GM23338 (cell line): Measurements from ENCODE around the gene PARP2. TPM values are rescaled to one million over a fixed set of nuclear protein-coding genes. Genes with fewer than 3 reads are reported as not detected.

Source experiments
- ATAC-seq: fragments of 200-7000 bp; cut with Tn5 transposase; 3 replicates; pipeline ENCODE4 v1.9.1; 2020
- DNase-seq: peaks from one replicate; pipeline ENCODE4 v3.0.0-alpha.2; 2015; ENCODE audit warnings: low spot score
- H2AFZ ChIP-seq: fragments of 200-600 bp; sonication (generic); 2 replicates; pipeline ENCODE4 v1.8.0; 2016; ENCODE audit warnings: antibody characterized with exemption, mild to moderate bottlenecking, moderate library complexity
- H3F3A ChIP-seq: fragments of 200-600 bp; sonication (generic); replicated peaks from 2 replicates; pipeline ENCODE4 v1.8.0; 2017; ENCODE audit warnings: antibody characterized with exemption, mixed run types, low read depth
- H3K27ac ChIP-seq: fragments of 200-600 bp; sonication (generic); 2 replicates; pipeline ENCODE4 v1.6.1; 2016; ENCODE audit warnings: low read depth
- H3K27me3 ChIP-seq: fragments of 200-600 bp; sonication (generic); 2 replicates; pipeline ENCODE4 v1.8.0; 2016; ENCODE audit warnings: mild to moderate bottlenecking, mixed run types, moderate library complexity; ENCODE audit not compliant: insufficient read depth
- H3K36me3 ChIP-seq: fragments of 200-600 bp; sonication (generic); 2 replicates; pipeline ENCODE4 v1.8.0; 2016; ENCODE audit warnings: mild to moderate bottlenecking; ENCODE audit not compliant: insufficient read depth
- H3K4me1 ChIP-seq: fragments of 200-600 bp; sonication (generic); 2 replicates; pipeline ENCODE4 v1.8.0; 2016; ENCODE audit warnings: mild to moderate bottlenecking, moderate library complexity; ENCODE audit not compliant: insufficient read depth
- H3K4me2 ChIP-seq: fragments of 200-600 bp; sonication (generic); 2 replicates; pipeline ENCODE4 v1.7.1; 2017; ENCODE audit warnings: mixed run types
- H3K4me3 ChIP-seq: fragments of 200-600 bp; sonication (generic); 2 replicates; pipeline ENCODE4 v1.6.1; 2016; ENCODE audit warnings: mixed run types
- H3K79me2 ChIP-seq: fragments of 200-600 bp; sonication (generic); replicated peaks from 2 replicates; pipeline ENCODE4 v1.8.0; 2017; ENCODE audit warnings: mild to moderate bottlenecking; ENCODE audit not compliant: insufficient read depth
- H3K9me2 ChIP-seq: fragments of 200-600 bp; sonication (generic); 2 replicates; pipeline ENCODE4 v1.8.0; 2017; ENCODE audit not compliant: insufficient read depth
- H4K20me1 ChIP-seq: fragments of 200-600 bp; sonication (generic); replicated peaks from 2 replicates; pipeline ENCODE4 v1.8.0; 2017; ENCODE audit warnings: mild to moderate bottlenecking; ENCODE audit not compliant: insufficient read depth
- H3K27ac Mint-ChIP-seq: 2 replicates; pipeline ENCODE4 v1.8.0; 2020; ENCODE audit warnings: inconsistent platforms, mild to moderate bottlenecking, moderate library complexity, mixed read lengths
- H3K27me3 Mint-ChIP-seq: 3 replicates; pipeline ENCODE4 v1.8.0; 2022; ENCODE audit warnings: low read depth, mild to moderate bottlenecking, moderate library complexity, mixed read lengths, inconsistent platforms; ENCODE audit not compliant: insufficient read depth, poor library complexity
- H3K36me3 Mint-ChIP-seq: 3 replicates; pipeline ENCODE4 v1.8.0; 2021; ENCODE audit warnings: low read depth, mild to moderate bottlenecking, inconsistent platforms, moderate library complexity, mixed read lengths
- H3K4me1 Mint-ChIP-seq: 3 replicates; pipeline ENCODE4 v1.8.0; 2020; ENCODE audit warnings: mild to moderate bottlenecking, inconsistent platforms, mixed read lengths
- H3K4me3 Mint-ChIP-seq: 3 replicates; pipeline ENCODE4 v1.8.0; 2021; ENCODE audit warnings: moderate library complexity, mild to moderate bottlenecking, inconsistent platforms, mixed read lengths
- H3K9me3 Mint-ChIP-seq: 3 replicates; pipeline ENCODE4 v1.8.0; 2020; ENCODE audit warnings: moderate library complexity, mild to moderate bottlenecking, inconsistent platforms, mixed read lengths
- CTCF ChIP-seq, 2 experiments: fragments of 200-600 bp in 1 of 2; sonication (generic) in 1 of 2; conservative IDR thresholded peaks; 2 replicates each; pipeline versions ENCODE4 v1.5.1 to v1.6.1; 2016 to 2017; ENCODE audit warnings: antibody characterized with exemption in 2 of 2, low read depth in 2 of 2, mild to moderate bottlenecking in 2 of 2, moderate library complexity in 1 of 2
- ETS1 ChIP-seq: IDR thresholded peaks from 2 replicates; pipeline ENCODE4 v1.6.1; 2016; ENCODE audit warnings: antibody characterized with exemption
- EZH2phosphoT487 ChIP-seq: fragments of 200-600 bp; sonication (generic); IDR thresholded peaks from one replicate; pipeline ENCODE4 v1.8.1; 2018; ENCODE audit warnings: antibody characterized with exemption; ENCODE audit not compliant: unreplicated experiment
- NANOG ChIP-seq: IDR thresholded peaks from 2 replicates; pipeline ENCODE4 v1.6.1; 2016; ENCODE audit warnings: antibody characterized with exemption, borderline replicate concordance
- POLR2AphosphoS5 ChIP-seq: IDR thresholded peaks from 2 replicates; pipeline ENCODE4 v1.6.1; 2016; ENCODE audit warnings: antibody characterized with exemption, low read depth
- REST ChIP-seq: IDR thresholded peaks from one replicate; pipeline ENCODE4 v1.6.1; 2018; ENCODE audit warnings: antibody characterized with exemption; ENCODE audit not compliant: unreplicated experiment
- STAT1 ChIP-seq: IDR thresholded peaks from one replicate; pipeline ENCODE4 v1.6.1; 2016; ENCODE audit warnings: antibody characterized with exemption; ENCODE audit not compliant: unreplicated experiment
- ZNF114 ChIP-seq: fragments of 250-450 bp; sonication (Bioruptor Pico); IDR thresholded peaks from 2 replicates; pipeline ENCODE4 v1.5.0; 2020; ENCODE audit warnings: mild to moderate bottlenecking, moderate library complexity
- ZNF462 ChIP-seq: fragments of 250-450 bp; sonication (Bioruptor Pico); IDR thresholded peaks from 2 replicates; pipeline ENCODE4 v1.5.0; 2020; ENCODE audit warnings: mild to moderate bottlenecking, moderate library complexity
- polyA plus RNA-seq: library from polyadenylated mRNA; unstranded; fragments of >200 nt; fragmentation: Nextera tagmentation; extraction: Ambion mirVana; gene quantifications from 2 replicates; pipeline ENCODE4 v1.2.1, GENCODE V29; 2016
- total RNA-seq: library from RNA; depleted of rRNA; stranded (reverse); fragments of >200 nt; shearing (Covaris generic); gene quantifications from 2 replicates; pipeline ENCODE4 v1.2.3, GENCODE V29; 2014

Gene PARP2
- total and polyA plus RNA-seq, 2 experiments from 2014 or later = 27.8 to 42.7 TPM

- no peak for TF ChIP-seq ZNF462 (CRISPR knock-in tag)
- TF ChIP-seq NANOG = no peak
Measured at GRCh38 chr14:20295067-20295466, 48.4 kb upstream of the PARP2 start (continued).

GRCh38 chr14:20302042-20302755, 41.2 kb upstream of the PARP2 start:
- no peaks in the 10 kb centered on the region; the same call in 2 of the 3 replicates for H3K9me3 Mint-ChIP-seq
- TF ChIP-seq REST (no peak), ZNF114 (no peak), POLR2AphosphoS5 (no peak), STAT1 (no peak), EZH2phosphoT487 (no peak), CTCF (conservative IDR thresholded peaks at IDR 0.05; ENCODE audit: low read depth in 2 of 2) (no peak), ETS1 (no peak)

More at GRCh38 chr14:20302042-20302755, 41.2 kb upstream of the PARP2 start:
- Histone ChIP-seq H3K9me2 (no peaks in the 10 kb centered on the region), H4K20me1 (peaks cover 4% of the 10 kb centered on the region; the same call in 1 of the 2 replicates), H3K27ac (no peak overlapping the region), H3K4me2 (no peak overlapping the region), H3K36me3 (peaks cover 13% of the 10 kb centered on the region), H3K27me3 (no peaks in the 10 kb centered on the region), H3F3A (no peaks in the 10 kb centered on the region), H3K79me2 (peaks cover 31% of the 10 kb centered on the region), H3K4me3 (no peak overlapping the region), H3K4me1 (peaks cover 7% of the 10 kb centered on the region; the same call in 1 of the 2 replicates), H2AFZ (no peak overlapping the region)
- Mint-ChIP-seq H3K36me3 (peaks cover 22% of the 10 kb centered on the region), H3K4me3 (no peak overlapping the region), H3K27me3 (peaks cover 1% of the 10 kb centered on the region), H3K27ac (peak overlapping the region; percentile 61), H3K4me1 (peaks cover 3% of the 10 kb centered on the region; the same call in 2 of the 3 replicates)
- no peak for DNase-seq
- ATAC-seq = no peak
